T-cell (primary cell): ENCODE data around the gene PIK3C2G. TPM values are rescaled to one million over a fixed set of nuclear protein-coding genes. Genes with fewer than 3 reads are reported as not detected.

Experiments used
- ATAC-seq, 4 experiments: fragments of 200-7000 bp in 3 of 4; fragments of 150-1000 bp in 1 of 4; cut with Tn5 transposase; replicated peaks in 1 of 4; 1 replicate in 3 of 4; 2 replicates in 1 of 4; pipeline ENCODE4 v1.10.0; 2021; ENCODE audit warnings: moderate library complexity in 3 of 4, mild to moderate bottlenecking in 2 of 4, moderate number of reproducible peaks in 1 of 4
- CTCF ChIA-PET, 2 donors: fragments of 300-600 bp; sonication (Branson Sonifier 250); formaldehyde crosslinking; loops; one replicate each; lab custom pipeline; 2022; ENCODE audit warnings: antibody characterized with exemption in 2 of 2; lab: Charles Lee
- POLR2A ChIA-PET, 2 donors: fragments of 300-600 bp; sonication (Branson Sonifier 250); formaldehyde crosslinking; loops; one replicate each; lab custom pipeline; 2022; ENCODE audit warnings: antibody characterized with exemption in 2 of 2; lab: Charles Lee
- DNase-seq, 35 experiments: peaks; one replicate each; pipeline versions ENCODE4 v3.0.0 to v3.0.0-alpha.2; 2013 to 2023
- H3K27ac ChIP-seq: one replicate; pipeline ENCODE4 v1.5.1; 2013; ENCODE audit warnings: low read length
- H3K27me3 ChIP-seq, 2 experiments: replicated peaks in 1 of 2; 1 replicate in 1 of 2; 2 replicates in 1 of 2; pipeline versions ENCODE4 v1.6.1 to v1.7.0; 2013; ENCODE audit warnings: low read length in 1 of 2, mixed read lengths in 1 of 2; ENCODE audit not compliant: control insufficient read depth in 2 of 2, insufficient read depth in 2 of 2; ENCODE audit errors: extremely low read depth in 1 of 2
- H3K36me3 ChIP-seq, 2 donors: 1 replicate in 1 of 2; 2 replicates in 1 of 2; pipeline versions ENCODE4 v1.6.1 to v1.7.0; 2013; ENCODE audit warnings: low read length in 1 of 2; ENCODE audit not compliant: control insufficient read depth in 2 of 2, insufficient read depth in 1 of 2; ENCODE audit errors: extremely low read depth in 1 of 2
- H3K4me1 ChIP-seq, 2 experiments: 1 replicate in 1 of 2; 2 replicates in 1 of 2; pipeline versions ENCODE4 v1.6.1 to v1.7.0; 2013; ENCODE audit warnings: low read length in 2 of 2, mixed read lengths in 1 of 2; ENCODE audit not compliant: insufficient read depth in 2 of 2, control insufficient read depth in 1 of 2; ENCODE audit errors: extremely low read depth in 1 of 2
- H3K4me3 ChIP-seq, 2 donors: 1 replicate in 1 of 2; 2 replicates in 1 of 2; pipeline versions ENCODE4 v1.5.1 to v1.7.0; 2013; ENCODE audit warnings: mild to moderate bottlenecking in 2 of 2, low read length in 1 of 2, moderate library complexity in 1 of 2; ENCODE audit not compliant: control insufficient read depth in 1 of 2; ENCODE audit errors: extremely low read depth in 1 of 2
- H3K9me3 ChIP-seq: 2 replicates; pipeline ENCODE4 v1.7.0; 2013
- H3K27ac Mint-ChIP-seq, 2 donors: one replicate each; pipeline ENCODE4 v1.8.0; 2020 to 2021; ENCODE audit warnings: mild to moderate bottlenecking in 2 of 2, mixed read lengths in 2 of 2
- H3K27me3 Mint-ChIP-seq, 2 donors: one replicate each; pipeline ENCODE4 v1.8.0; 2021 to 2022; ENCODE audit warnings: mixed read lengths in 2 of 2
- H3K36me3 Mint-ChIP-seq: one replicate; pipeline ENCODE4 v1.8.0; 2021; ENCODE audit warnings: mixed read lengths
- H3K4me1 Mint-ChIP-seq, 3 donors: one replicate each; pipeline ENCODE4 v1.8.0; 2020 to 2022; ENCODE audit warnings: mixed read lengths in 3 of 3, mild to moderate bottlenecking in 1 of 3
- H3K4me3 Mint-ChIP-seq, 3 donors: one replicate each; pipeline ENCODE4 v1.8.0; 2020 to 2022; ENCODE audit warnings: mild to moderate bottlenecking in 3 of 3, mixed read lengths in 3 of 3, moderate library complexity in 3 of 3
- H3K9me3 Mint-ChIP-seq, 3 donors: one replicate each; pipeline ENCODE4 v1.8.0; 2020 to 2022; ENCODE audit warnings: mixed read lengths in 3 of 3
- WGBS: methylation state at CpG from one replicate; pipeline ENCODE4 v1.1.5; 2013; ENCODE audit warnings: missing lambda C conversion rate; ENCODE audit not compliant: insufficient coverage; 5-methylcytosine and 5-hydroxymethylcytosine counted together
- total RNA-seq, 35 experiments: library from RNA in 6 of 35; stranded (reverse) in 6 of 35; fragments of 120-200 nt in 1 of 35; gene quantifications; one replicate each; pipeline versions ENCODE4 v1.2.1 to v1.2.4 and lab custom pipeline; 2013 to 2026

PIK3C2G gene
- total RNA-seq, 5 donors from 2014 or later (not counting 1 experiment from before 2014, with no cell fraction given): not detected

- Histone ChIP-seq H3K27ac (no peak overlapping the region), H3K4me3 (no peak overlapping the region), H3K9me3 (no peaks in the 10 kb centered on the region), H3K36me3 (no peaks in the 10 kb centered on the region), H3K4me1 (no peaks in the 10 kb centered on the region), H3K27me3 (no peaks in the 10 kb centered on the region)
- WGBS: no CpG with 5 or more reads among the region's 1 CpG
- DNase-seq (no peak), ATAC-seq (no peak)
- no peak overlapping the region for H3K27ac Mint-ChIP-seq
- peaks cover 3 to 7% (median 4%) of the 10 kb centered on the region in 3 donors for H3K9me3 Mint-ChIP-seq
- no peaks in the 10 kb centered on the region for H3K27me3 Mint-ChIP-seq
- POLR2A ChIA-PET: no interaction called here
- H3K36me3 Mint-ChIP-seq: no peaks in the 10 kb centered on the region
- CTCF ChIA-PET: no interaction called here
- H3K4me3 Mint-ChIP-seq: no peak overlapping the region
- H3K4me1 Mint-ChIP-seq: no peaks in the 10 kb centered on the region
These were observed 168.0 kb downstream of the PIK3C2G start for GRCh38 chr12:18429366-18429765.

GRCh38 chr12:18430425-18431048 lies 169.2 kb downstream of the PIK3C2G start:
- no peaks in the 10 kb centered on the region for H3K4me1 Mint-ChIP-seq
- no peak overlapping the region for H3K27ac Mint-ChIP-seq
- ChIA-PET CTCF (interaction anchor here in 1 of 2 donors (1.1 kb wide), 1 partner anchor 756 kb away, joined by 3 read pairs; no protein-coding TSS in a partner anchor), POLR2A (no interaction called here)
- no peaks in the 10 kb centered on the region for H3K36me3 ChIP-seq
- H3K4me3 Mint-ChIP-seq: no peak overlapping the region
- DNase-seq (no peak), ATAC-seq (no peak)
- H3K4me3 ChIP-seq: no peak overlapping the region
- no peaks in the 10 kb centered on the region for H3K27me3 ChIP-seq
- H3K36me3 Mint-ChIP-seq: no peaks in the 10 kb centered on the region
- H3K4me1 ChIP-seq: no peaks in the 10 kb centered on the region
- WGBS: 6% methylated on average over 2 of the region's 3 CpGs
- H3K9me3 Mint-ChIP-seq: peaks cover 3 to 9% (median 4%) of the 10 kb centered on the region in 3 donors
- H3K27ac ChIP-seq: no peak overlapping the region
- H3K9me3 ChIP-seq: no peaks in the 10 kb centered on the region
- no peaks in the 10 kb centered on the region for H3K27me3 Mint-ChIP-seq

GRCh38 chr12:18431771-18432170 lies 170.5 kb downstream of the PIK3C2G start:
- no peaks in the 10 kb centered on the region for H3K4me1 Mint-ChIP-seq
- peaks cover 4 to 13% (median 4%) of the 10 kb centered on the region in 3 donors for H3K9me3 Mint-ChIP-seq
- Histone ChIP-seq H3K4me1 (no peaks in the 10 kb centered on the region), H3K4me3 (no peak overlapping the region), H3K27me3 (no peaks in the 10 kb centered on the region), H3K9me3 (no peaks in the 10 kb centered on the region), H3K27ac (no peak overlapping the region), H3K36me3 (no peaks in the 10 kb centered on the region)
- ChIA-PET POLR2A (no interaction called here), CTCF (no interaction called here)
- no peaks in the 10 kb centered on the region for H3K27me3 Mint-ChIP-seq
- ATAC-seq: no peak
- no peak for DNase-seq
- H3K27ac Mint-ChIP-seq: no peak overlapping the region
- no peak overlapping the region for H3K4me3 Mint-ChIP-seq
- H3K36me3 Mint-ChIP-seq: no peaks in the 10 kb centered on the region

- Histone ChIP-seq H3K4me3 (no peak overlapping the region), H3K27ac (no peak overlapping the region), H3K27me3 (no peaks in the 10 kb centered on the region), H3K9me3 (no peaks in the 10 kb centered on the region), H3K36me3 (no peaks in the 10 kb centered on the region), H3K4me1 (no peaks in the 10 kb centered on the region)
- Mint-ChIP-seq H3K36me3 (no peaks in the 10 kb centered on the region), H3K4me1 (no peaks in the 10 kb centered on the region), H3K4me3 (no peak overlapping the region), H3K9me3 (peaks cover 4 to 13% (median 6%) of the 10 kb centered on the region in 3 donors), H3K27me3 (no peaks in the 10 kb centered on the region), H3K27ac (no peak overlapping the region)
- ATAC-seq (no peak), DNase-seq (no peak)
- ChIA-PET CTCF (interaction anchor here in 1 of 2 donors (0.9 kb wide), 1 partner anchor 21 kb away, joined by 3 read pairs; no protein-coding TSS in a partner anchor), POLR2A (no interaction called here)
These were observed 170.9 kb downstream of the PIK3C2G start for GRCh38 chr12:18432206-18432605.

GRCh38 chr12:18436170-18436569 lies 174.9 kb downstream of the PIK3C2G start:
- H3K4me3 ChIP-seq: no peak overlapping the region
- Mint-ChIP-seq H3K9me3 (peaks cover 4 to 13% (median 6%) of the 10 kb centered on the region in 3 donors), H3K4me3 (no peak overlapping the region), H3K4me1 (no peaks in the 10 kb centered on the region), H3K36me3 (no peaks in the 10 kb centered on the region), H3K27ac (no peak overlapping the region), H3K27me3 (no peaks in the 10 kb centered on the region)
- DNase-seq (no peak), ATAC-seq (no peak)
- no peak overlapping the region for H3K27ac ChIP-seq
- CTCF ChIA-PET: no interaction called here
- H3K4me1 ChIP-seq: no peaks in the 10 kb centered on the region
- POLR2A ChIA-PET: no interaction called here
- H3K36me3 ChIP-seq: no peaks in the 10 kb centered on the region
- no peaks in the 10 kb centered on the region for H3K27me3 ChIP-seq
- no peaks in the 10 kb centered on the region for H3K9me3 ChIP-seq

GRCh38 chr12:18439541-18439940 lies 178.2 kb downstream of the PIK3C2G start:
- WGBS: no CpG with 5 or more reads among the region's 3 CpGs
- H3K27me3 ChIP-seq: no peaks in the 10 kb centered on the region
- no peaks in the 10 kb centered on the region for H3K36me3 ChIP-seq
- ATAC-seq (no peak), DNase-seq (no peak)
- Mint-ChIP-seq H3K4me3 (no peak overlapping the region), H3K9me3 (peaks cover 4 to 9% (median 6%) of the 10 kb centered on the region in 3 donors), H3K36me3 (no peaks in the 10 kb centered on the region), H3K27me3 (no peaks in the 10 kb centered on the region), H3K27ac (no peak overlapping the region), H3K4me1 (no peaks in the 10 kb centered on the region)
- no peak overlapping the region for H3K27ac ChIP-seq
- H3K9me3 ChIP-seq: no peaks in the 10 kb centered on the region
- ChIA-PET POLR2A (no interaction called here), CTCF (no interaction called here)
- H3K4me3 ChIP-seq: no peak overlapping the region
- no peaks in the 10 kb centered on the region for H3K4me1 ChIP-seq
